SK-N-SH (cell line): ENCODE results near the gene PSMB11.
A peak's percentile ranks its signal among the peaks of the same experiment; 100 is the strongest.

Source experiments
- CHD2 ChIP-seq: fragments of 150-350 bp; IDR thresholded peaks from 2 replicates; pipeline ENCODE4 v1.6.1; 2018; ENCODE audit warnings: low read length; ENCODE audit not compliant: partially characterized antibody
- EP300 ChIP-seq, 2 experiments: IDR thresholded peaks; 2 replicates each; pipeline versions ENCODE4 v1.4.0 to v1.6.1; 2012; ENCODE audit warnings: borderline replicate concordance in 1 of 2, low read depth in 1 of 2, low read length in 1 of 2
- EZH2phosphoT487 ChIP-seq: fragments of 200-600 bp; sonication (generic); IDR thresholded peaks from 2 replicates; pipeline ENCODE4 v1.6.1; 2017; ENCODE audit warnings: low read depth, mixed run types, mild to moderate bottlenecking, antibody characterized with exemption, moderate library complexity, borderline replicate concordance
- FOXJ3 ChIP-seq: sonication (generic); formaldehyde crosslinking; IDR thresholded peaks from 2 replicates; pipeline ENCODE4 v1.5.1; 2020; ENCODE audit warnings: mild to moderate bottlenecking, missing genetic modification reagents
- MXI1 ChIP-seq: IDR thresholded peaks from 2 replicates; pipeline ENCODE4 v1.6.1; 2012; ENCODE audit warnings: mild to moderate bottlenecking, low read depth, low read length, improper control_type of control experiment
- POLR2AphosphoS5 ChIP-seq: IDR thresholded peaks from 2 replicates; pipeline ENCODE4 v1.6.1; 2012; ENCODE audit warnings: low read depth, low read length
- RFX5 ChIP-seq: IDR thresholded peaks from 2 replicates; pipeline ENCODE4 v1.6.1; 2012; ENCODE audit warnings: mild to moderate bottlenecking, improper control_type of control experiment, low read length
- SMC3 ChIP-seq: IDR thresholded peaks from 2 replicates; pipeline ENCODE4 v1.6.1; 2012; ENCODE audit warnings: low read depth, low read length, improper control_type of control experiment
- YY1 ChIP-seq: IDR thresholded peaks from 2 replicates; pipeline ENCODE4 v1.4.0; 2012; ENCODE audit warnings: low read depth, mild to moderate bottlenecking
- TF ChIP-seq, protein P1 (sequence below): fragments of 200-600 bp; sonication (generic); IDR thresholded peaks from 2 replicates; pipeline ENCODE4 v1.6.1; 2017; ENCODE audit warnings: antibody characterized with exemption, mild to moderate bottlenecking, moderate library complexity
- TF ChIP-seq, protein P2 (sequence below): IDR thresholded peaks from 2 replicates; pipeline ENCODE4; 2012

DNA sequence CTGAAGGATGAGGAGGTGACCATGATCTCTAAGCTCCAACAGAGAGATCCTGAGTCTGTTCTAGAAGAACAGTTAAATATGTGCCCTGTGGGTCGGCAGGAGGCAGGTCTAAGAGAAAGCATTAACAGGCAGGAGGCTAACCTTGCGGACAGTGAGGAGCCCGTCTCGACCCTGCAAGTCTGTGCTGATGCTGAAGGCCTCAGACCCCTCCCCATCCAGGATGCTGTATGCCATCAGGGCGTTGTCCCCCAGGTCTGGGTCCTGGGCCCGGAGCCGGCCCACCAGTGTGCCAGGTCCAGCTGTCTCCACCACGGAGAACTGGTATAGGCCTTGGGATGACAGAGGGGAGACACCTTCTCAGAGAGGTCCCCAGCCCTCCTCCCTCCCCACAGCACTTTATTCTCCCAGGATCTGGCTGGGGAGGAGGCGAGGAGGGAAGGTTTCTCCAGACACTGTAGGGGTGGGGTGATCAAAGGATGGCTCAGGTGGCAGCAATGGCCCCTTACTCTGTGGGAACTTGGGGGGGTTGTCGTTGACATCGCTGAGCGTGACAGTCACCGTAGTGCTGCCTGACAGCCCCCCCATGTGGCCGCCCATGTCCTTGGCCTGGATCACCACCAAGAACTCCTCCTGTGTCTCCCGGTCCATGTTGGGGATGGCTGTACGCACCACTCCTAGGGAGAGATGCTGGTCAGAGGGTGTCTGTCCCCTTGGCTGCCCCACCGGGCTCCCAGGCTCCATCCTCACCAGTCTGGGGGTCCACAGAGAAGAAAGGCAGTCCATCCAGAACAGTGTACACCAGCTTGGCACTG lies 12.2 kb downstream of the PSMB11 start:
- no peak for TF ChIP-seq CHD2
- TF ChIP-seq EP300 (IDR thresholded peaks at IDR 0.05; ENCODE audit: borderline replicate concordance in 1 of 2, low read depth in 1 of 2, low read length in 1 of 2), result no peak
- TF ChIP-seq YY1, result no peak
- TF ChIP-seq, protein P1, sequence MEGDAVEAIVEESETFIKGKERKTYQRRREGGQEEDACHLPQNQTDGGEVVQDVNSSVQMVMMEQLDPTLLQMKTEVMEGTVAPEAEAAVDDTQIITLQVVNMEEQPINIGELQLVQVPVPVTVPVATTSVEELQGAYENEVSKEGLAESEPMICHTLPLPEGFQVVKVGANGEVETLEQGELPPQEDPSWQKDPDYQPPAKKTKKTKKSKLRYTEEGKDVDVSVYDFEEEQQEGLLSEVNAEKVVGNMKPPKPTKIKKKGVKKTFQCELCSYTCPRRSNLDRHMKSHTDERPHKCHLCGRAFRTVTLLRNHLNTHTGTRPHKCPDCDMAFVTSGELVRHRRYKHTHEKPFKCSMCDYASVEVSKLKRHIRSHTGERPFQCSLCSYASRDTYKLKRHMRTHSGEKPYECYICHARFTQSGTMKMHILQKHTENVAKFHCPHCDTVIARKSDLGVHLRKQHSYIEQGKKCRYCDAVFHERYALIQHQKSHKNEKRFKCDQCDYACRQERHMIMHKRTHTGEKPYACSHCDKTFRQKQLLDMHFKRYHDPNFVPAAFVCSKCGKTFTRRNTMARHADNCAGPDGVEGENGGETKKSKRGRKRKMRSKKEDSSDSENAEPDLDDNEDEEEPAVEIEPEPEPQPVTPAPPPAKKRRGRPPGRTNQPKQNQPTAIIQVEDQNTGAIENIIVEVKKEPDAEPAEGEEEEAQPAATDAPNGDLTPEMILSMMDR, result peak; percentile 37; the same call in 1 of the 2 replicates
- no peak for TF ChIP-seq POLR2AphosphoS5
- TF ChIP-seq MXI1, result no peak
- TF ChIP-seq RFX5, result no peak
- TF ChIP-seq FOXJ3 (CRISPR knock-in tag), result no peak
- no peak for TF ChIP-seq EZH2phosphoT487
- TF ChIP-seq SMC3, result peak; percentile 38; the same call in 1 of the 2 replicates
- TF ChIP-seq, protein P2, sequence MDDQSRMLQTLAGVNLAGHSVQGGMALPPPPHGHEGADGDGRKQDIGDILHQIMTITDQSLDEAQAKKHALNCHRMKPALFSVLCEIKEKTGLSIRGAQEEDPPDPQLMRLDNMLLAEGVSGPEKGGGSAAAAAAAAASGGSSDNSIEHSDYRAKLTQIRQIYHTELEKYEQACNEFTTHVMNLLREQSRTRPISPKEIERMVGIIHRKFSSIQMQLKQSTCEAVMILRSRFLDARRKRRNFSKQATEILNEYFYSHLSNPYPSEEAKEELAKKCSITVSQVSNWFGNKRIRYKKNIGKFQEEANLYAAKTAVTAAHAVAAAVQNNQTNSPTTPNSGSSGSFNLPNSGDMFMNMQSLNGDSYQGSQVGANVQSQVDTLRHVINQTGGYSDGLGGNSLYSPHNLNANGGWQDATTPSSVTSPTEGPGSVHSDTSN, result no peak
